Ovary (tissue), 9 donors: ENCODE data around the gene RPP30. TPM values are rescaled to one million over a fixed set of nuclear protein-coding genes. Genes with fewer than 3 reads are reported as not detected.
"Not testable (repeated sequence)": the region's sequence is repeated elsewhere in the genome, so short reads cannot be mapped to it uniquely, and the experiment has no call there.

Experiments used
- DNase-seq, 5 donors: peaks; one replicate each; pipeline ENCODE4 v3.0.0-alpha.2; 2019 to 2020
- H3K27ac ChIP-seq, 2 donors: fragments of 200-600 bp; one replicate each; pipeline versions ENCODE4 v1.5.1 to v1.8.0; 2019 to 2022
- H3K27me3 ChIP-seq: fragments of 200-600 bp; one replicate; pipeline ENCODE4 v1.8.0; 2022
- H3K36me3 ChIP-seq: fragments of 200-600 bp; sonication (generic); one replicate; pipeline ENCODE4 v1.5.1; 2019
- H3K4me1 ChIP-seq: one replicate; pipeline ENCODE4 v1.8.1; 2013; ENCODE audit warnings: mild to moderate bottlenecking, moderate library complexity; ENCODE audit not compliant: insufficient read depth
- H3K4me3 ChIP-seq: fragments of 200-600 bp; sonication (generic); one replicate; pipeline ENCODE4 v1.5.1; 2017
- H3K9me3 ChIP-seq, 2 donors: fragments of 200-600 bp in 1 of 2; sonication (generic) in 1 of 2; one replicate each; pipeline versions ENCODE4 v1.5.1 to v1.8.1; 2013 to 2019; ENCODE audit warnings: mild to moderate bottlenecking in 1 of 2, moderate library complexity in 1 of 2
- CTCF ChIP-seq, 3 donors: fragments of 450-650 bp in 2 of 3; fragments of 200-600 bp in 1 of 3; IDR thresholded peaks; one replicate each; pipeline versions ENCODE4 v1.5.1 to v1.8.0; 2016 to 2022; ENCODE audit warnings: antibody characterized with exemption in 3 of 3, mild to moderate bottlenecking in 1 of 3
- EP300 ChIP-seq: sonication (generic); formaldehyde crosslinking; IDR thresholded peaks from one replicate; pipeline ENCODE4 v1.6.1; 2017; ENCODE audit warnings: antibody characterized with exemption
- POLR2A ChIP-seq: fragments of 450-650 bp; IDR thresholded peaks from one replicate; pipeline ENCODE4 v1.6.1; 2017; ENCODE audit warnings: antibody characterized with exemption, mild to moderate bottlenecking, moderate library complexity
- WGBS, 3 donors: extraction: QIAGEN DNeasy Blood & Tissue Kit in 1 of 3; methylation state at CpG; one replicate each; pipeline versions ENCODE4 v1.1.5 to v1.1.7; 2013 to 2017; 5-methylcytosine and 5-hydroxymethylcytosine counted together
- intact Hi-C, 4 donors: fragments of 100-400 bp; cut with DNase I; formaldehyde crosslinking; loops; one replicate each; pipeline versions ENCODE4 v1.11.0 to v1.15.1; 2022 to 2023
- polyA plus RNA-seq, 2 donors: library from polyadenylated mRNA; stranded (reverse); fragments of 200-250 nt in 1 of 2; fragments of 350-450 nt in 1 of 2; fragmentation: Illumina TruSeq in 1 of 2; extraction: RNeasy Lipid Tissue Mini Kit (QIAGEN cat#74804) in 1 of 2; gene quantifications; one replicate each; pipeline ENCODE4 v1.2.3, GENCODE V29; 2013 to 2014
- total RNA-seq, 7 donors: library from RNA; depleted of rRNA in 2 of 7; stranded (reverse); fragments of >200 nt in 2 of 7; fragmentation: NEBNext Ultra II Directional in 3 of 7; extraction: Animal tissue kit (Norgen Biotek cat#: 25700) in 3 of 7; gene quantifications; one replicate each; pipeline versions ENCODE4 v1.1.0 to v1.2.4, GENCODE V29; 2016 to 2023
- donor health status: DM: no; HTN: no; CAD: no; lungs with moderate emphysema.
- donor health status: DM: no; HTN: no; CAD: no.
- donor health status: Bipolar disorder and iron deficiency.
- donor health status: DM: yes; HTN: yes; CAD: no.
- donor health status: DM: no; HTN: no; CAD: no.
- donor health status: DM: yes; HTN: yes; CAD: no.

The RPP30 gene
- total and polyA plus RNA-seq, 9 donors, result 20.9 to 35.1 (median 28.6) TPM

- intact Hi-C loops, result no loop called here
- Histone ChIP-seq H3K36me3 (no peaks in the 10 kb centered on the region), H3K4me1 (peaks cover 3% of the 10 kb centered on the region), H3K9me3 (no peaks in the 10 kb centered on the region), H3K4me3 (no peak overlapping the region), H3K27ac (no peak overlapping the region), H3K27me3 (no peaks in the 10 kb centered on the region)
- TF ChIP-seq EP300, result no peak
- TF ChIP-seq POLR2A, result no peak
- no peak for TF ChIP-seq CTCF (IDR thresholded peaks at IDR 0.05)
- no peak for DNase-seq
- WGBS, 3 donors, result 48 to 67% (median 60%) methylated on average over 2 of the region's 2 CpGs
Measured at GRCh38 chr10:90936276-90936659, 64.5 kb downstream of the RPP30 start.

- DNase-seq, result no peak
- no peaks in the 10 kb centered on the region for H3K4me1 ChIP-seq
- WGBS, 3 donors, result 80 to 90% (median 89%) methylated on average over 8 of the region's 8 CpGs
- intact Hi-C loops, result no loop called here
- no peaks in the 10 kb centered on the region for H3K9me3 ChIP-seq
- TF ChIP-seq EP300 (no peak), CTCF (IDR thresholded peaks at IDR 0.05) (no peak), POLR2A (no peak)
- H3K27me3 ChIP-seq, result no peaks in the 10 kb centered on the region
- no peak overlapping the region for H3K4me3 ChIP-seq
- no peaks in the 10 kb centered on the region for H3K36me3 ChIP-seq
- no peak overlapping the region for H3K27ac ChIP-seq
Measured at GRCh38 chr10:90937645-90938258, 66.0 kb downstream of the RPP30 start.

GRCh38 chr10:90939116-90939515 lies 67.3 kb downstream of the RPP30 start:
- TF ChIP-seq EP300 (no peak), POLR2A (no peak), CTCF (IDR thresholded peaks at IDR 0.05) (no peak)
- Histone ChIP-seq H3K4me1 (no peaks in the 10 kb centered on the region), H3K27me3 (no peaks in the 10 kb centered on the region), H3K4me3 (no peak overlapping the region), H3K9me3 (no peaks in the 10 kb centered on the region), H3K27ac (no peak overlapping the region), H3K36me3 (no peaks in the 10 kb centered on the region)
- intact Hi-C loops, result no loop called here
- WGBS, 3 donors, result 68 to 82% (median 71%) methylated on average over 1 of the region's 1 CpG
- DNase-seq, result no peak

- no peak for TF ChIP-seq POLR2A
- no peak for TF ChIP-seq EP300
- no peak for TF ChIP-seq CTCF (IDR thresholded peaks at IDR 0.05)
- Histone ChIP-seq H3K27ac (no peak overlapping the region), H3K9me3 (no peaks in the 10 kb centered on the region), H3K4me3 (no peak overlapping the region), H3K27me3 (no peaks in the 10 kb centered on the region), H3K4me1 (no peaks in the 10 kb centered on the region), H3K36me3 (no peaks in the 10 kb centered on the region)
- DNase-seq, result no peak
- WGBS, 3 donors, result 86 to 90% (median 89%) methylated on average over 6 of the region's 6 CpGs
- intact Hi-C loops, result no loop called here
Measured at GRCh38 chr10:90939648-90940047, 67.9 kb downstream of the RPP30 start.

GRCh38 chr10:90942980-90943379 lies 71.2 kb downstream of the RPP30 start:
- DNase-seq, H3K9me3 ChIP-seq, H3K27me3 ChIP-seq, H3K36me3 ChIP-seq, H3K27ac ChIP-seq, H3K4me1 ChIP-seq, intact Hi-C loops, H3K4me3 ChIP-seq: not testable (repeated sequence)
- 64 to 86% (median 68%) methylated on average over 3 of the region's 3 CpGs for WGBS, 3 donors
